ENCODE results near the gene SSTR1. TPM values are rescaled to one million over a fixed set of nuclear protein-coding genes. Genes with fewer than 3 reads are reported as not detected.

Gene SSTR1
- total and polyA plus RNA-seq, 2 of the 13 experiments (the other 11 are each of a cell fraction or from before 2014, with no cell fraction given), result 0.04 TPM

DNA sequence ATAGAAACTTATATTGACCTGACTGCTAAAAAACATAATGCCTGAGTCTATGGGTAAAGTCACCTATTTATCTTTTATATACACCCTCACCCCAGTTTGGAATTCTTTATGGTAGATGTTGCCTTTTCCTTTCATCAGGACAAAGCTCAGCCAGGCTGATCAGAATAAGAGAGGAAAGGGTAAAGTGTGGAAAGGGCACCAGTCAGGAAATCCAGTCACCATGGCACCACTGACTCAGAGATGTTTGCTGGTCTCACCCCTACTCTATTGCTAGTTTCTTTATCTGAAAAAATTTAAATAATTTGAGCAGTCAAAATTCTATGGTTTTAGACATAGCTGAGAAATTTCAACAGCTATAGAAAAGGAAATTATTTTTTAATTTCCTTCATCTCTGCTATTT is 49.2 kb upstream of the SSTR1 start (continued):
- TF ChIP-seq, protein P1, sequence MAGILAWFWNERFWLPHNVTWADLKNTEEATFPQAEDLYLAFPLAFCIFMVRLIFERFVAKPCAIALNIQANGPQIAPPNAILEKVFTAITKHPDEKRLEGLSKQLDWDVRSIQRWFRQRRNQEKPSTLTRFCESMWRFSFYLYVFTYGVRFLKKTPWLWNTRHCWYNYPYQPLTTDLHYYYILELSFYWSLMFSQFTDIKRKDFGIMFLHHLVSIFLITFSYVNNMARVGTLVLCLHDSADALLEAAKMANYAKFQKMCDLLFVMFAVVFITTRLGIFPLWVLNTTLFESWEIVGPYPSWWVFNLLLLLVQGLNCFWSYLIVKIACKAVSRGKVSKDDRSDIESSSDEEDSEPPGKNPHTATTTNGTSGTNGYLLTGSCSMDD (CRISPR knock-in tag; IDR thresholded peaks at IDR 0.05), result no peak

GRCh38 chr14:38168416-38168815 is 39.3 kb upstream of the SSTR1 start:
- in situ Hi-C loops (cut with HindIII; ENCODE audit: extremely low pct_ligation_motif_present, low pct_unique_long_range_greater_than_20kb), result no loop called here
- Histone ChIP-seq H3K27ac (ENCODE audit: extremely low read length, insufficient read depth, low read length) (no peak overlapping the region), H3K4me2 (ENCODE audit: low read depth, low read length) (no peak overlapping the region), H2AFZ (ENCODE audit: low read length) (no peak overlapping the region), H3K4me3 (replicated peaks in 1 of 3; ENCODE audit: insufficient read depth in 1 of 3, low read depth in 2 of 3, low read length in 3 of 3) (no peak overlapping the region), H3K9me3 (ENCODE audit: low read length) (no peaks in the 10 kb centered on the region), H3K79me2 (ENCODE audit: insufficient read depth, low read length) (no peaks in the 10 kb centered on the region), H3K4me1 (ENCODE audit: insufficient read depth, low read length) (no peaks in the 10 kb centered on the region), H3K27me3 (ENCODE audit: control insufficient read depth in 1 of 2, insufficient read depth in 2 of 2, low read length in 2 of 2) (no peaks in the 10 kb centered on the region), H3K36me3 (replicated peaks in 1 of 2; ENCODE audit: control insufficient read depth in 1 of 2, insufficient read depth in 2 of 2, low read length in 2 of 2) (no peaks in the 10 kb centered on the region), H3K9ac (ENCODE audit: insufficient read depth, low read depth, low read length) (no peak overlapping the region), H4K20me1 (ENCODE audit: insufficient read depth, low read length) (no peaks in the 10 kb centered on the region)
- no peak for FAIRE-seq
- DNase-seq (ENCODE audit: low spot score), result no peak
- POLR2A ChIA-PET, result no interaction called here
- CTCF ChIA-PET (ENCODE audit: low intra/inter-chr PET ratio, low total read pairs), result no interaction called here
- intact Hi-C loops (cut with micrococcal nuclease; ENCODE audit: unreplicated experiment), result no loop called here
- WGBS (ENCODE audit: low lambda C conversion rate), result under 1% methylated on average over 2 of the region's 2 CpGs
- TF ChIP-seq ZNF644 (CRISPR knock-in tag; IDR thresholded peaks at IDR 0.05; ENCODE audit: low read depth) (no peak), HMGXB3 (CRISPR knock-in tag; IDR thresholded peaks at IDR 0.05; ENCODE audit: borderline replicate concordance) (no peak), TBX2 (CRISPR knock-in tag; IDR thresholded peaks at IDR 0.05; ENCODE audit: borderline replicate concordance) (no peak), RFXAP (CRISPR knock-in tag; IDR thresholded peaks at IDR 0.05; ENCODE audit: borderline replicate concordance) (no peak), KLF16 (CRISPR knock-in tag; IDR thresholded peaks at IDR 0.05) (no peak), DBP (CRISPR knock-in tag; IDR thresholded peaks at IDR 0.05; ENCODE audit: not compliant biosample characterization) (no peak), MIER2 (CRISPR knock-in tag; IDR thresholded peaks at IDR 0.05) (no peak), SALL1 (CRISPR knock-in tag; IDR thresholded peaks at IDR 0.05) (no peak), PBX2 (CRISPR knock-in tag; IDR thresholded peaks at IDR 0.05) (no peak), RFX3 (CRISPR knock-in tag; IDR thresholded peaks at IDR 0.05) (no peak), AHR (CRISPR knock-in tag; IDR thresholded peaks at IDR 0.05) (no peak)
- TF ChIP-seq, protein P2, sequence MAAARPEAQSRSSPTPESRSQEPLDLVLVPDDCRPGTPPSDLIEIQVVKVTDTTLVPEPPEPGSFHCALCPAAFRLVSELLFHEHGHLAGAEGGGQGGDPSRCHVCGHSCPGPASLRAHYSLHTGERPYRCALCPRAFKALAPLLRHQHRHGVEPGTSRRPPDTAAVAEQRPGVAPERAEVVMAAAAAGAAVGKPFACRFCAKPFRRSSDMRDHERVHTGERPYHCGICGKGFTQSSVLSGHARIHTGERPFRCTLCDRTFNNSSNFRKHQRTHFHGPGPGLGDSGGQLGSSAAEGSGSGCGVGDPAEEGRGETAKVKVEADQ (CRISPR knock-in tag; IDR thresholded peaks at IDR 0.05; ENCODE audit: borderline replicate concordance), result no peak
- ATAC-seq, result no peak
- BruUV-seq (replicated peaks), result no TSS peak

Data from HepG2 (cell line).